CD4-positive, alpha-beta T cell (primary cell): Measurements from ENCODE around the gene MBNL2. TPM values are rescaled to one million over a fixed set of nuclear protein-coding genes. Genes with fewer than 3 reads are reported as not detected.

Experiments
- ATAC-seq: fragments of 200-7000 bp; cut with Tn5 transposase; one replicate; pipeline ENCODE4 v1.10.0; 2022; ENCODE audit warnings: mild to moderate bottlenecking; ENCODE audit not compliant: poor library complexity
- CTCF ChIA-PET: fragments of 350-600 bp; sonication (Branson Sonifier 250); formaldehyde crosslinking; loops from one replicate; lab custom pipeline; 2021; ENCODE audit warnings: antibody characterized with exemption, inconsistent platforms; lab: Charles Lee
- POLR2A ChIA-PET: fragments of 350-600 bp; sonication (Branson Sonifier 250); formaldehyde crosslinking; loops from one replicate; lab custom pipeline; 2021; ENCODE audit warnings: antibody characterized with exemption, inconsistent platforms; lab: Charles Lee
- DNase-seq, 14 experiments: peaks; one replicate each; pipeline ENCODE4 v3.0.0-alpha.2; 2013 to 2020; ENCODE audit warnings: mixed read lengths in 2 of 14
- H3K27ac ChIP-seq, 2 donors: one replicate each; pipeline versions ENCODE4 v1.5.1 to v1.7.0; 2013; ENCODE audit warnings: low read length in 2 of 2, low read depth in 1 of 2, mild to moderate bottlenecking in 1 of 2
- H3K27me3 ChIP-seq, 2 experiments: 1 replicate in 1 of 2; 2 replicates in 1 of 2; pipeline versions ENCODE4 v1.6.1 to v1.7.0; 2013; ENCODE audit warnings: low read length in 2 of 2, control low read depth in 1 of 2, mild to moderate bottlenecking in 1 of 2, moderate library complexity in 1 of 2; ENCODE audit not compliant: insufficient read depth in 2 of 2, control insufficient read depth in 1 of 2
- H3K36me3 ChIP-seq: one replicate; pipeline ENCODE4 v1.6.1; 2013; ENCODE audit warnings: low read length, control low read depth; ENCODE audit not compliant: insufficient read depth
- H3K4me1 ChIP-seq: one replicate; pipeline ENCODE4 v1.6.1; 2013; ENCODE audit warnings: low read length, control low read depth; ENCODE audit not compliant: insufficient read depth
- H3K4me3 ChIP-seq: one replicate; pipeline ENCODE4 v1.5.1; 2013; ENCODE audit warnings: mild to moderate bottlenecking, low read length, moderate library complexity
- H3K9me3 ChIP-seq, 2 experiments: 1 replicate in 1 of 2; 2 replicates in 1 of 2; pipeline versions ENCODE4 v1.6.1 to v1.7.0; 2013; ENCODE audit warnings: low read length in 2 of 2, mild to moderate bottlenecking in 2 of 2, control low read depth in 1 of 2, moderate library complexity in 1 of 2; ENCODE audit not compliant: control insufficient read depth in 1 of 2, insufficient read depth in 1 of 2
- H3K27ac Mint-ChIP-seq: one replicate; pipeline ENCODE4 v1.8.0; 2020; ENCODE audit warnings: mixed read lengths
- H3K27me3 Mint-ChIP-seq: one replicate; pipeline ENCODE4 v1.8.0; 2021; ENCODE audit warnings: mixed read lengths
- H3K36me3 Mint-ChIP-seq: one replicate; pipeline ENCODE4 v1.8.0; 2021; ENCODE audit warnings: low read depth, mixed read lengths
- H3K4me1 Mint-ChIP-seq: one replicate; pipeline ENCODE4 v1.8.0; 2021; ENCODE audit warnings: low read depth, mixed read lengths
- H3K4me3 Mint-ChIP-seq: one replicate; pipeline ENCODE4 v1.8.0; 2020; ENCODE audit warnings: mild to moderate bottlenecking, mixed read lengths
- H3K9me3 Mint-ChIP-seq: one replicate; pipeline ENCODE4 v1.8.0; 2020; ENCODE audit warnings: mixed read lengths
- intact Hi-C, 2 experiments: fragments of 100-400 bp; cut with DNase I in 1 of 2; cut with micrococcal nuclease in 1 of 2; formaldehyde crosslinking; loops; one replicate each; pipeline versions ENCODE4 v1.15.1 to v1.9.0; 2023 to 2025; cut with DNase I, micrococcal nuclease
- total RNA-seq, 174 experiments: library from RNA in 2 of 174; stranded (reverse) in 2 of 174; gene quantifications; one replicate each; pipeline ENCODE4 v1.2.3 and lab custom pipeline; 2021 to 2026
- TF ChIP-seq, protein P1 (sequence below): fragments of 200-600 bp; IDR thresholded peaks from one replicate; pipeline ENCODE4 v1.8.0; 2022; ENCODE audit warnings: antibody characterized with exemption, mild to moderate bottlenecking

MBNL2 gene
- total RNA-seq, 2 experiments from 2014 or later: 35.9 to 36.0 TPM

GRCh38 chr13:97387890-97388289, 165.8 kb downstream of the MBNL2 start:
- ATAC-seq: no peak
- TF ChIP-seq, protein P1, sequence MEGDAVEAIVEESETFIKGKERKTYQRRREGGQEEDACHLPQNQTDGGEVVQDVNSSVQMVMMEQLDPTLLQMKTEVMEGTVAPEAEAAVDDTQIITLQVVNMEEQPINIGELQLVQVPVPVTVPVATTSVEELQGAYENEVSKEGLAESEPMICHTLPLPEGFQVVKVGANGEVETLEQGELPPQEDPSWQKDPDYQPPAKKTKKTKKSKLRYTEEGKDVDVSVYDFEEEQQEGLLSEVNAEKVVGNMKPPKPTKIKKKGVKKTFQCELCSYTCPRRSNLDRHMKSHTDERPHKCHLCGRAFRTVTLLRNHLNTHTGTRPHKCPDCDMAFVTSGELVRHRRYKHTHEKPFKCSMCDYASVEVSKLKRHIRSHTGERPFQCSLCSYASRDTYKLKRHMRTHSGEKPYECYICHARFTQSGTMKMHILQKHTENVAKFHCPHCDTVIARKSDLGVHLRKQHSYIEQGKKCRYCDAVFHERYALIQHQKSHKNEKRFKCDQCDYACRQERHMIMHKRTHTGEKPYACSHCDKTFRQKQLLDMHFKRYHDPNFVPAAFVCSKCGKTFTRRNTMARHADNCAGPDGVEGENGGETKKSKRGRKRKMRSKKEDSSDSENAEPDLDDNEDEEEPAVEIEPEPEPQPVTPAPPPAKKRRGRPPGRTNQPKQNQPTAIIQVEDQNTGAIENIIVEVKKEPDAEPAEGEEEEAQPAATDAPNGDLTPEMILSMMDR: no peak
- Histone ChIP-seq H3K27ac (no peak overlapping the region), H3K36me3 (peaks cover 2% of the 10 kb centered on the region), H3K4me3 (no peak overlapping the region), H3K4me1 (peaks cover 10% of the 10 kb centered on the region), H3K9me3 (no peaks in the 10 kb centered on the region), H3K27me3 (no peaks in the 10 kb centered on the region)
- POLR2A ChIA-PET: interaction anchor here (1.0 kb wide), 1 partner anchor 45 kb away, joined by 4 read pairs; no protein-coding TSS in a partner anchor
- H3K36me3 Mint-ChIP-seq: peaks cover 42% of the 10 kb centered on the region
- no peak for DNase-seq
- H3K27ac Mint-ChIP-seq: no peak overlapping the region
- no peaks in the 10 kb centered on the region for H3K9me3 Mint-ChIP-seq
- H3K4me3 Mint-ChIP-seq: no peak overlapping the region
- H3K4me1 Mint-ChIP-seq: peaks cover 31% of the 10 kb centered on the region
- no peaks in the 10 kb centered on the region for H3K27me3 Mint-ChIP-seq
- intact Hi-C loops: no loop called here
- CTCF ChIA-PET: interaction anchor here (1.7 kb wide), 1 partner anchor 9 kb away, joined by 5 read pairs; no protein-coding TSS in a partner anchor

- CTCF ChIA-PET: interaction anchor here (1.7 kb wide), 1 partner anchor 9 kb away, joined by 5 read pairs; no protein-coding TSS in a partner anchor
- Histone ChIP-seq H3K4me3 (no peak overlapping the region), H3K4me1 (peaks cover 10% of the 10 kb centered on the region), H3K27me3 (no peaks in the 10 kb centered on the region), H3K9me3 (no peaks in the 10 kb centered on the region), H3K27ac (no peak overlapping the region), H3K36me3 (peaks cover 2% of the 10 kb centered on the region)
- Mint-ChIP-seq H3K9me3 (no peaks in the 10 kb centered on the region), H3K27me3 (no peaks in the 10 kb centered on the region), H3K4me3 (no peak overlapping the region), H3K36me3 (peaks cover 43% of the 10 kb centered on the region), H3K4me1 (peaks cover 31% of the 10 kb centered on the region), H3K27ac (peak overlapping the region; percentile 9)
- ATAC-seq: no peak
- TF ChIP-seq, protein P1: no peak
- POLR2A ChIA-PET: no interaction called here
- intact Hi-C loops: no loop called here
- no peak for DNase-seq
Observed at GRCh38 chr13:97388373-97388772, 166.2 kb downstream of the MBNL2 start.

DNA sequence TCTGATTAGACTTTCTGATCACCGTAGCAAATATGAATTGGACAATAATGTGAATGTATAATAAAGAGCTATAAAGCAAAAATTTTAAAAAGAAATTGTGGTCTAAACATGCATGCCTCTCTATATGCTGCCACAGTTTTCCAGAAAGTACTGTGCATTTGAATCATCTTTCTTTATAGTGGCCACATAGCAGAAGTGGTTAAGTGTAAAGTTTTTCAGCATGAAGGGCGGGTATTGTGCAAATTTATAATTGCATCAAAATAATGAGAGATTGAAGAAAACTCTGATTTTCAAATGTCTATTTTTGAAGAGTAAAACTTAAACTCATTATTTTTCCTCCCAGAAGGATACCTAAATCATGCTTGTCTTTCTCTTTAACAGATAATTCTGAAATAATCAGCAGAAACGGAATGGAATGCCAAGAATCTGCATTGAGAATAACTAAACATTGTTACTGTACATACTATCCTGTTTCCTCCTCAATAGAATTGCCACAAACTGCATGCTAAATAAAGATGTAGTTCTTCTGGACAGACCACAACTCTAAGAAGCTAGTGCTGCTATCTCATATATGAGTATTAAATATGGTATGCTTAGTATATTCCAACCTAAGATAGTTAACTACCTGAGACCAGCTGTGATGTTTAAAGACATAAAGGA, 168.9 kb downstream of the MBNL2 start:
- H3K27me3 Mint-ChIP-seq: no peaks in the 10 kb centered on the region
- peaks cover 16% of the 10 kb centered on the region for H3K4me1 Mint-ChIP-seq
- Histone ChIP-seq H3K27me3 (no peaks in the 10 kb centered on the region), H3K4me3 (no peak overlapping the region), H3K4me1 (peaks cover 7% of the 10 kb centered on the region), H3K27ac (no peak overlapping the region), H3K9me3 (no peaks in the 10 kb centered on the region), H3K36me3 (peaks cover 2% of the 10 kb centered on the region)
- ChIA-PET POLR2A (interaction anchor here (1.5 kb wide), 1 partner anchor 43 kb away, joined by 3 read pairs; the partner anchor contains the start of gene RAP2A), CTCF (no interaction called here)
- no peaks in the 10 kb centered on the region for H3K9me3 Mint-ChIP-seq
- intact Hi-C loops: no loop called here
- peaks cover 39% of the 10 kb centered on the region for H3K36me3 Mint-ChIP-seq
- ATAC-seq: no peak
- H3K27ac Mint-ChIP-seq: no peak overlapping the region
- no peak for DNase-seq
- TF ChIP-seq, protein P1: no peak
- no peak overlapping the region for H3K4me3 Mint-ChIP-seq
